OCI-LY7 (cell line): ENCODE data around the gene CENPV. TPM values are rescaled to one million over a fixed set of nuclear protein-coding genes. Genes with fewer than 3 reads are reported as not detected.

Experiments
- BruUV-seq: library from RNA; stranded (reverse); fragments of 400-500 nt; replicated peaks from 2 replicates; lab custom pipeline; 2021; lab: Mats Ljungman, UMichigan
- CTCF ChIA-PET: fragments of 300-600 bp; sonication (Branson Sonifier 250); formaldehyde crosslinking; loops from one replicate; lab custom pipeline; 2022; ENCODE audit warnings: antibody characterized with exemption; ENCODE audit not compliant: unreplicated experiment; lab: Charles Lee
- POLR2A ChIA-PET: fragments of 300-600 bp; sonication (Branson Sonifier 250); formaldehyde crosslinking; loops from one replicate; lab custom pipeline; 2022; ENCODE audit warnings: antibody characterized with exemption; lab: Charles Lee
- DNase-seq: peaks from one replicate; pipeline ENCODE4 v3.0.0-alpha.2; 2015; ENCODE audit warnings: low spot score
- H2AFZ ChIP-seq: fragments of 200-600 bp; sonication (generic), shearing (Covaris generic); 2 replicates; pipeline ENCODE4 v1.6.1; 2014; ENCODE audit warnings: mild to moderate bottlenecking, antibody characterized with exemption, low read length, moderate library complexity
- H3K27ac ChIP-seq: fragments of 200-600 bp; sonication (generic); 2 replicates; pipeline ENCODE4 v1.5.1; 2014; ENCODE audit warnings: mixed run types, low read depth, mild to moderate bottlenecking, moderate library complexity, low read length, inconsistent platforms; ENCODE audit not compliant: poor library complexity, severe bottlenecking
- H3K36me3 ChIP-seq: fragments of 200-600 bp; sonication (generic); 2 replicates; pipeline ENCODE4 v1.6.1; 2014; ENCODE audit warnings: mild to moderate bottlenecking, antibody characterized with exemption, low read length, moderate library complexity, mixed read lengths; ENCODE audit not compliant: insufficient read depth
- H3K4me1 ChIP-seq: fragments of 200-600 bp; sonication (generic); 2 replicates; pipeline ENCODE4 v1.5.1; 2014; ENCODE audit warnings: mild to moderate bottlenecking, low read length; ENCODE audit not compliant: insufficient read depth, poor library complexity, severe bottlenecking
- H3K4me2 ChIP-seq: fragments of 200-600 bp; sonication (generic); 2 replicates; pipeline ENCODE4 v1.6.1; 2014; ENCODE audit warnings: mild to moderate bottlenecking, low read length
- H3K4me3 ChIP-seq: fragments of 200-600 bp; sonication (generic); 2 replicates; pipeline ENCODE4 v1.5.1; 2014; ENCODE audit warnings: mild to moderate bottlenecking, low read depth, low read length; ENCODE audit not compliant: poor library complexity, severe bottlenecking
- H3K79me2 ChIP-seq: fragments of 200-600 bp; sonication (generic); 2 replicates; pipeline ENCODE4 v1.6.1; 2016; ENCODE audit warnings: low read depth, mild to moderate bottlenecking, low read length, moderate library complexity, mixed read lengths; ENCODE audit not compliant: insufficient read depth
- H3K9me2 ChIP-seq: fragments of 200-600 bp; sonication (generic); 2 replicates; pipeline ENCODE4 v1.6.1; 2016; ENCODE audit warnings: mild to moderate bottlenecking, low read length, mixed read lengths; ENCODE audit not compliant: insufficient read depth
- H3K9me3 ChIP-seq: fragments of 200-600 bp; sonication (generic); 2 replicates; pipeline ENCODE4 v1.6.1; 2014; ENCODE audit warnings: mild to moderate bottlenecking, mixed run types, low read length, mixed read lengths
- H4K20me1 ChIP-seq: fragments of 200-600 bp; sonication (generic); 2 replicates; pipeline ENCODE4 v1.6.1; 2014; ENCODE audit warnings: mild to moderate bottlenecking, antibody characterized with exemption, low read length, moderate library complexity, mixed read lengths; ENCODE audit not compliant: insufficient read depth
- CTCF ChIP-seq: fragments of 200-600 bp; sonication (generic); conservative IDR thresholded peaks from 2 replicates; pipeline ENCODE4 v1.5.1; 2014; ENCODE audit warnings: mild to moderate bottlenecking, antibody characterized with exemption, low read length, moderate library complexity, mixed read lengths
- EZH2phosphoT487 ChIP-seq: fragments of 200-600 bp; sonication (generic); IDR thresholded peaks from 2 replicates; pipeline ENCODE4 v1.6.1; 2018; ENCODE audit warnings: low read depth, borderline replicate concordance, mild to moderate bottlenecking, mixed run types, antibody characterized with exemption, low read length, moderate library complexity, mixed read lengths
- intact Hi-C: fragments of 100-400 bp; cut with micrococcal nuclease; formaldehyde crosslinking; loops from one replicate; pipeline ENCODE4 v1.10.0; 2022; ENCODE audit not compliant: unreplicated experiment
- total RNA-seq, 2 experiments: library from RNA; depleted of rRNA in 1 of 2; stranded (reverse); fragments of >200 nt in 1 of 2; shearing (Covaris generic) in 1 of 2; gene quantifications; 2 replicates each; pipeline ENCODE4 v1.2.3, GENCODE V29; 2014 to 2022

The CENPV gene
- total RNA-seq, 2 experiments from 2014 or later, result 77.3 to 78.8 TPM

- TF ChIP-seq EZH2phosphoT487, result no peak
- TF ChIP-seq CTCF, result no peak
- Histone ChIP-seq H3K9me3 (no peaks in the 10 kb centered on the region), H3K36me3 (peaks cover 5% of the 10 kb centered on the region; the same call in 1 of the 2 replicates), H3K4me2 (no peak overlapping the region), H3K9me2 (no peaks in the 10 kb centered on the region), H3K4me3 (no peak overlapping the region), H3K27ac (no peak overlapping the region), H3K4me1 (peaks cover 13% of the 10 kb centered on the region), H2AFZ (no peak overlapping the region), H3K79me2 (no peaks in the 10 kb centered on the region), H4K20me1 (no peaks in the 10 kb centered on the region)
- CTCF ChIA-PET, result no interaction called here
- DNase-seq, result no peak
- BruUV-seq, result no TSS peak
- POLR2A ChIA-PET, result interaction anchor here (0.7 kb wide), 1 partner anchor 30 kb away, joined by 4 read pairs; no protein-coding TSS in a partner anchor
- intact Hi-C loops, result no loop called here
Observed at GRCh38 chr17:16294560-16294959, 58.7 kb downstream of the CENPV start.

GRCh38 chr17:16293931-16294330, 59.3 kb downstream of the CENPV start:
- no TSS peak for BruUV-seq
- H3K9me3 ChIP-seq, result no peaks in the 10 kb centered on the region
- TF ChIP-seq EZH2phosphoT487 (no peak), CTCF (no peak)
- no peak overlapping the region for H3K27ac ChIP-seq
- ChIA-PET CTCF (no interaction called here), POLR2A (interaction anchor here (0.5 kb wide), 1 partner anchor 96 kb away, joined by 8 read pairs; no protein-coding TSS in a partner anchor)
- H3K4me3 ChIP-seq, result no peak overlapping the region
- no peaks in the 10 kb centered on the region for H3K79me2 ChIP-seq
- no peak overlapping the region for H3K4me2 ChIP-seq
- DNase-seq, result no peak
- intact Hi-C loops, result no loop called here
- no peaks in the 10 kb centered on the region for H3K9me2 ChIP-seq
- no peak overlapping the region for H2AFZ ChIP-seq
- no peaks in the 10 kb centered on the region for H4K20me1 ChIP-seq
- H3K4me1 ChIP-seq, result peaks cover 19% of the 10 kb centered on the region
- H3K36me3 ChIP-seq, result peaks cover 5% of the 10 kb centered on the region; the same call in 1 of the 2 replicates

Other genes with a start within 250 kb of the CENPV start
- gene NCOR1, start 137.9 kb downstream of the CENPV start, total RNA-seq (2014; rRNA removed; shearing (Covaris generic)), result 68.0 and 80.6 TPM in 2 replicates
- 134 and 157 TPM in 2 replicates for gene NCOR1, start 137.9 kb downstream of the CENPV start, total RNA-seq (2022)
- 38.1 and 39.4 TPM in 2 replicates for gene PIGL, start 136.3 kb downstream of the CENPV start, total RNA-seq (2014; rRNA removed; shearing (Covaris generic))
- 43.6 and 50.0 TPM in 2 replicates for gene PIGL, start 136.3 kb downstream of the CENPV start, total RNA-seq (2022)
- gene UBB, start 27.6 kb upstream of the CENPV start, total RNA-seq (2014; rRNA removed; shearing (Covaris generic)), result 2,854 and 2,972 TPM in 2 replicates
- gene UBB, start 27.6 kb upstream of the CENPV start, total RNA-seq (2022), result 1,291 and 1,479 TPM in 2 replicates
- gene TRPV2, start 62.1 kb upstream of the CENPV start, total RNA-seq (2014; rRNA removed; shearing (Covaris generic)), result 10.5 and 15.4 TPM in 2 replicates
- 4.9 and 5.3 TPM in 2 replicates for gene TRPV2, start 62.1 kb upstream of the CENPV start, total RNA-seq (2022)
- not detected in 2 replicates for gene LRRC75A, start 138.7 kb upstream of the CENPV start, total RNA-seq (2014; rRNA removed; shearing (Covaris generic))
- gene LRRC75A, start 138.7 kb upstream of the CENPV start, total RNA-seq (2022), result not detected in 2 replicates
- 4.5 and 8.5 TPM in 2 replicates for gene ZNF287, start 215.7 kb upstream of the CENPV start, total RNA-seq (2014; rRNA removed; shearing (Covaris generic))
- 7.0 and 9.1 TPM in 2 replicates for gene ZNF287, start 215.7 kb upstream of the CENPV start, total RNA-seq (2022)